Stimulated activated CD8-positive, alpha-beta memory T cell treated with anti-CD3 and anti-CD28 coated beads, Interleukin-15, amount 100 ng/mL, for 4 hours (primary cell): ENCODE data around the gene DDX53.

Source experiments
- DNase-seq, 2 donors: peaks; one replicate each; pipeline ENCODE4 v3.0.0-alpha.2; 2020; ENCODE audit warnings: low read depth in 2 of 2

Gene DDX53

DNA sequence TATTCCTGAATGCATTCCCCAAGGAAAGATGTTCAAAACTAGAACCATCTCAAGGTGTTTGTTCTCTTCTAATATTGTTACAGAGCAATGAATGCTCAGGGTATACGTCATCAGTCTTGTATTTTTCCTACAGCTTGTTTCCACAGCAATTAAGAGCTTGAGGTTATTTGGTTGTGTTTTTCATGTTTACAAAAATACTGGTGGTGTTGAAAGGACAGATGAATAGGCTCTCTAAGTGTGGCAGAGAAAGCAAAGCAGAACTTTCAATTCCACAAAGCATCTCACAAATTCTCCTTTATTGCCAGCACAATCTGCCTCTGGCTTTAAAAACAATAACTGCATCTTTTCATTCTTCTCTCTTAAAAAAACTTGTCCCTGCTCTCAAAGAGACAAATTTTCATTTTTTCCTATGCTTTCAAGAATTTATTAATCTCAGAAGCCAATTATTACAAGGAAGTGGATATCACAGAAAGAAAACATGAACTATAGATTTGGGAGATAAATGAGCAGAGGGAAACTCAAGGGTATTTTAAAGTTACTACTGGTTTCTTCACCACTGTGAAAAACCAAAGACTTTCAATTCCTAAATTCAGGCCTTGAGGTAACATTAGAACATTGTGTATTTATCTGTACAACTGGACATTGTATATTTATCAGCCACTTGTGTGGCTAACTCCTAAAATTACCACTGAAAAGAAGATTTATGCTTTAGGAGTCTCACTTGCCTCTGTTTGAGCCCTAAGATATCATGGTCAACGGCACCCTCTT lies 49.2 kb downstream of the DDX53 start:
- no peak for DNase-seq

DNA sequence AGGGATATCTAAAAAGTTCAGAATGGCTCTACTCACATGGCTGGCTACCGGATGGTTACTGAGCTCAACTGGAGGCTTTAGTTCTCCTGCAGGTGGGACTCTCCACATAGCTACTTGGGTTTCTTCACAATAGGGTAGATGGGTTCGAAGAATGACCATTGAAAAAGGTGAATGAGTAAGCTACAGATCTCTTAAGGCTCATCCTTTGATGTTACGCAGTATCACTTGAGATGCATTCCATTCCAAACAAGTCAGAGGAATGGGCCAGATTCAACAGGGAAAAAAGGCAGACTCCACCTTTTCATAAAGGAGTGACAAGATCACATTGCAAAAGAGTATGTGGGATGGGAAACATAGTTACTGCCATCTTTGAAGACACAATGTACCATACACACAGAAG lies 52.6 kb downstream of the DDX53 start:
- DNase-seq = no peak
